SK-N-MC (cell line): ENCODE results near the gene DPP7.

Experiments
- EZH2 ChIP-seq: fragments of 200-600 bp; sonication (generic); IDR thresholded peaks from one replicate; pipeline ENCODE4 v1.6.1; 2017; ENCODE audit warnings: antibody characterized with exemption
- POLR2AphosphoS5 ChIP-seq: IDR thresholded peaks from 2 replicates; pipeline ENCODE4 v1.6.1; 2012; ENCODE audit warnings: mild to moderate bottlenecking, low read depth, low read length, borderline replicate concordance

GRCh38 chr9:137134191-137134590 is 19.7 kb upstream of the DPP7 start:
- TF ChIP-seq POLR2AphosphoS5, result no peak
- TF ChIP-seq EZH2, result no peak
